Right atrium auricular region (tissue), 2 donors: ENCODE measurements around the gene KIF5C. TPM values are rescaled to one million over a fixed set of nuclear protein-coding genes. Genes with fewer than 3 reads are reported as not detected.
"Not testable (repeated sequence)": the region's sequence is repeated elsewhere in the genome, so short reads cannot be mapped to it uniquely, and the experiment has no call there.

Experiments
- DNase-seq: peaks from one replicate; pipeline ENCODE4 v3.0.0-alpha.2; 2019; ENCODE audit warnings: low spot score
- H3K27ac ChIP-seq, 2 donors: fragments of 200-600 bp; sonication (generic); 1 replicate in 1 of 2; 2 replicates in 1 of 2; pipeline ENCODE4 v1.5.1; 2016 to 2019
- H3K27me3 ChIP-seq, 2 donors: fragments of 200-600 bp; sonication (generic); one replicate each; pipeline versions ENCODE4 v1.5.1 to v1.6.0; 2017 to 2019
- H3K36me3 ChIP-seq: fragments of 200-600 bp; sonication (generic); one replicate; pipeline ENCODE4 v1.5.1; 2016
- H3K4me1 ChIP-seq, 2 donors: fragments of 200-600 bp; sonication (generic); one replicate each; pipeline versions ENCODE4 v1.5.1 to v1.6.0; 2017 to 2019
- H3K4me3 ChIP-seq, 2 donors: fragments of 200-600 bp; sonication (generic); 1 replicate in 1 of 2; 2 replicates in 1 of 2; pipeline ENCODE4 v1.5.1; 2017 to 2019; ENCODE audit warnings: mild to moderate bottlenecking in 1 of 2, moderate library complexity in 1 of 2
- H3K9me3 ChIP-seq, 2 donors: fragments of 200-600 bp; sonication (generic); one replicate each; pipeline ENCODE4 v1.5.1; 2019
- total RNA-seq, 2 donors: library from RNA; depleted of rRNA; stranded (reverse); fragments of >200 nt; gene quantifications; one replicate each; pipeline ENCODE4 v1.1.0, GENCODE V29; 2016
- TF ChIP-seq, protein P1 (sequence below), 2 donors: fragments of 200-600 bp; sonication (generic); IDR thresholded peaks; one replicate each; pipeline ENCODE4 v1.5.1; 2019; ENCODE audit warnings: antibody characterized with exemption in 2 of 2

The KIF5C gene
- total RNA-seq, 2 donors from 2014 or later = 1.6 to 2.2 TPM

DNA sequence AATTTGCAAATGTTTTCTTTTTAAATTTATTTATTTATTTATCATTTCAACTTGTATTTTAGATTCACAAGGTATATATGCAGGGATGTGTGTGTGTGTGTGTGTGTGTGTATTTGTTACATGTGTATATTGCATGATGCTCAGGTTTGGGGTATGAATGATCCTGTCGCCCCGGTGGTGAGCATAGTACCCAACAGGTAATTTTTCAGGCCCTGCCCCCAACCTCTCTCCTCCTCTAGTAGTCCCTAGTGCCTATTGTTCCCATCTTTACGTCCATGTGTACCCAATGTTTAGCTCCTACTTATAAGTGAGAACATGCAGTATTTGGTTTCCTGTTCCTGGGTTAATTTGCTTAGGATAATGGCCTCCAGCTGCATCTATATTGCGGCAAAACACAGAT lies 33.0 kb upstream of the KIF5C start:
- H3K4me1 ChIP-seq = no peaks in the 10 kb centered on the region
- no peak overlapping the region for H3K4me3 ChIP-seq
- H3K9me3 ChIP-seq = peaks cover 4 to 8% of the 10 kb centered on the region in 2 donors
- H3K36me3 ChIP-seq = no peaks in the 10 kb centered on the region
- no peak for DNase-seq
- TF ChIP-seq, protein P1, sequence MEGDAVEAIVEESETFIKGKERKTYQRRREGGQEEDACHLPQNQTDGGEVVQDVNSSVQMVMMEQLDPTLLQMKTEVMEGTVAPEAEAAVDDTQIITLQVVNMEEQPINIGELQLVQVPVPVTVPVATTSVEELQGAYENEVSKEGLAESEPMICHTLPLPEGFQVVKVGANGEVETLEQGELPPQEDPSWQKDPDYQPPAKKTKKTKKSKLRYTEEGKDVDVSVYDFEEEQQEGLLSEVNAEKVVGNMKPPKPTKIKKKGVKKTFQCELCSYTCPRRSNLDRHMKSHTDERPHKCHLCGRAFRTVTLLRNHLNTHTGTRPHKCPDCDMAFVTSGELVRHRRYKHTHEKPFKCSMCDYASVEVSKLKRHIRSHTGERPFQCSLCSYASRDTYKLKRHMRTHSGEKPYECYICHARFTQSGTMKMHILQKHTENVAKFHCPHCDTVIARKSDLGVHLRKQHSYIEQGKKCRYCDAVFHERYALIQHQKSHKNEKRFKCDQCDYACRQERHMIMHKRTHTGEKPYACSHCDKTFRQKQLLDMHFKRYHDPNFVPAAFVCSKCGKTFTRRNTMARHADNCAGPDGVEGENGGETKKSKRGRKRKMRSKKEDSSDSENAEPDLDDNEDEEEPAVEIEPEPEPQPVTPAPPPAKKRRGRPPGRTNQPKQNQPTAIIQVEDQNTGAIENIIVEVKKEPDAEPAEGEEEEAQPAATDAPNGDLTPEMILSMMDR (IDR thresholded peaks at IDR 0.05) = no peak
- H3K27ac ChIP-seq = no peak overlapping the region
- H3K27me3 ChIP-seq = no peaks in the 10 kb centered on the region

GRCh38 chr2:148848146-148848545 lies 26.9 kb upstream of the KIF5C start:
- Histone ChIP-seq H3K4me1 (no peaks in the 10 kb centered on the region), H3K36me3 (no peaks in the 10 kb centered on the region), H3K4me3 (no peak overlapping the region), H3K27ac (no peak overlapping the region), H3K9me3 (peaks cover 8 to 16% of the 10 kb centered on the region in 2 donors), H3K27me3 (no peaks in the 10 kb centered on the region)
- TF ChIP-seq, protein P1 (IDR thresholded peaks at IDR 0.05) = no peak
- no peak for DNase-seq

DNA sequence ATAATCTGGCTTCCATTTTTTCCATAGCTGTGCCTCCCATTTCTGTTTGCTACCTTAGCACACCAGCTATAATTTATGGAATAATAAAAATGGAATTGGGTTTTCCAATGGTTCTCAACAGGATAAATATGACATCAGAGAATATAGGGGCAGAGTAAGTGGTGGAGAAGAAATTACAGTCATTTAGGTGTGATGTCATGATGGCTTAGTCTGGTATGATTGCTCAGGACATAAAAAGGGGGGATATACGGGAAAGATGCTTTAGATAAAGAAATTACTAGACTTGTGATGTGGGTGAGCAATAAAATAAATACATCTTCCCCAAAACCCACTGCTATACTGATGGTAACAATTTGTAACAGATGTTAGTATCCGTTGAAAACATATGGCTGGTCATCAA lies 21.6 kb upstream of the KIF5C start:
- Histone ChIP-seq H3K27me3 (no peaks in the 10 kb centered on the region), H3K4me1 (no peaks in the 10 kb centered on the region), H3K4me3 (no peak overlapping the region), H3K9me3 (peaks cover 0 to 9% of the 10 kb centered on the region in 2 donors), H3K36me3 (no peaks in the 10 kb centered on the region), H3K27ac (no peak overlapping the region)
- DNase-seq = no peak
- TF ChIP-seq, protein P1 (IDR thresholded peaks at IDR 0.05) = no peak

- no peaks in the 10 kb centered on the region for H3K9me3 ChIP-seq
- DNase-seq = no peak
- TF ChIP-seq, protein P1 (IDR thresholded peaks at IDR 0.05) = no peak
- no peaks in the 10 kb centered on the region for H3K27me3 ChIP-seq
- H3K36me3 ChIP-seq = no peaks in the 10 kb centered on the region
- H3K4me1 ChIP-seq = no peaks in the 10 kb centered on the region
- no peak overlapping the region for H3K4me3 ChIP-seq
- no peak overlapping the region for H3K27ac ChIP-seq
These were observed 15.0 kb upstream of the KIF5C start for GRCh38 chr2:148860037-148860436.

GRCh38 chr2:148861367-148861766 lies 13.7 kb upstream of the KIF5C start:
- H3K27me3 ChIP-seq = no peaks in the 10 kb centered on the region
- no peak overlapping the region for H3K27ac ChIP-seq
- no peaks in the 10 kb centered on the region for H3K36me3 ChIP-seq

GRCh38 chr2:148862478-148862877 lies 12.5 kb upstream of the KIF5C start:
- H3K9me3 ChIP-seq, H3K27ac ChIP-seq, H3K4me3 ChIP-seq, H3K4me1 ChIP-seq, DNase-seq, H3K27me3 ChIP-seq, H3K36me3 ChIP-seq: not testable (repeated sequence)

More at GRCh38 chr2:148861367-148861766, 13.7 kb upstream of the KIF5C start:
- Histone ChIP-seq H3K9me3 (no peaks in the 10 kb centered on the region), H3K4me1 (no peaks in the 10 kb centered on the region), H3K4me3 (no peak overlapping the region)
- TF ChIP-seq, protein P1 (IDR thresholded peaks at IDR 0.05) = no peak
- DNase-seq = no peak
